Kidney glomerular epithelial cell (primary cell): Measurements from ENCODE around the gene LAMB4.
"Not testable (repeated sequence)": the region's sequence is repeated elsewhere in the genome, so short reads cannot be mapped to it uniquely, and the experiment has no call there.

Source experiments
- DNase-seq: peaks from one replicate; lab custom pipeline; 2025; lab: John Stamatoyannopoulos, UW

LAMB4 gene

GRCh38 chr7:108045154-108045553 is 85.0 kb downstream of the LAMB4 start:
- DNase-seq: peak; percentile 94

- no peak for DNase-seq
These were observed 85.8 kb downstream of the LAMB4 start for GRCh38 chr7:108044345-108044744.

- DNase-seq: no peak
These were observed 91.2 kb downstream of the LAMB4 start for GRCh38 chr7:108038986-108039385.

GRCh38 chr7:108037741-108038140 is 92.4 kb downstream of the LAMB4 start:
- no peak for DNase-seq

- DNase-seq: no peak
These were observed 93.0 kb downstream of the LAMB4 start for GRCh38 chr7:108037140-108037539.

- DNase-seq: no peak
These were observed 95.6 kb downstream of the LAMB4 start for GRCh38 chr7:108034586-108034985.

- no peak for DNase-seq
These were observed 96.2 kb downstream of the LAMB4 start for GRCh38 chr7:108033776-108034497.

GRCh38 chr7:108033309-108033708 is 96.9 kb downstream of the LAMB4 start:
- not testable (repeated sequence) for DNase-seq

GRCh38 chr7:108030516-108030915 is 99.6 kb downstream of the LAMB4 start:
- no peak for DNase-seq

GRCh38 chr7:108029034-108029433 is 101.1 kb downstream of the LAMB4 start:
- no peak for DNase-seq

- DNase-seq: no peak
These were observed 102.0 kb downstream of the LAMB4 start for GRCh38 chr7:108028111-108028510.

- DNase-seq: no peak
These were observed 102.9 kb downstream of the LAMB4 start for GRCh38 chr7:108027239-108027638.

- DNase-seq: no peak
These were observed 103.5 kb downstream of the LAMB4 start for GRCh38 chr7:108026647-108027046.

GRCh38 chr7:108026116-108026515 is 104.0 kb downstream of the LAMB4 start:
- no peak for DNase-seq

GRCh38 chr7:108024538-108024937 is 105.6 kb downstream of the LAMB4 start:
- no peak for DNase-seq

- DNase-seq: no peak
These were observed 109.6 kb downstream of the LAMB4 start for GRCh38 chr7:108020585-108020984.

- DNase-seq: no peak
These were observed 111.5 kb downstream of the LAMB4 start for GRCh38 chr7:108018668-108019067.

- DNase-seq: no peak
These were observed 112.4 kb downstream of the LAMB4 start for GRCh38 chr7:108017776-108018151.

GRCh38 chr7:108016841-108017775 is 113.1 kb downstream of the LAMB4 start:
- DNase-seq: peak; percentile 74

GRCh38 chr7:108015740-108016139 is 114.4 kb downstream of the LAMB4 start:
- peak; percentile 50 for DNase-seq

- DNase-seq: peak; percentile 92
These were observed 115.1 kb downstream of the LAMB4 start for GRCh38 chr7:108014747-108015682.

GRCh38 chr7:108014215-108014614 is 115.9 kb downstream of the LAMB4 start:
- DNase-seq: no peak
